Stimulated activated CD4-positive, alpha-beta T cell treated with anti-CD3 and anti-CD28 coated beads, TNF-alpha, amount 100 ng/mL, for 48 hours (primary cell): ENCODE measurements around the gene OPA3.

ENCODE experiments used
- DNase-seq, 3 donors: peaks; one replicate each; pipeline ENCODE4 v3.0.0-alpha.2; 2020; ENCODE audit warnings: low read depth in 3 of 3

OPA3 gene

GRCh38 chr19:45567609-45568008, 17.0 kb downstream of the OPA3 start:
- no peak for DNase-seq

GRCh38 chr19:45564131-45564780, 20.3 kb downstream of the OPA3 start:
- no peak for DNase-seq

GRCh38 chr19:45560686-45561085, 23.9 kb downstream of the OPA3 start:
- no peak for DNase-seq

GRCh38 chr19:45560038-45560437, 24.6 kb downstream of the OPA3 start:
- DNase-seq, result no peak

- DNase-seq, result peak; percentile 26 to 63 (median 48)
Observed at GRCh38 chr19:45558399-45558878, 26.2 kb downstream of the OPA3 start.

- no peak for DNase-seq
Observed at GRCh38 chr19:45556835-45557234, 27.8 kb downstream of the OPA3 start.

- no peak for DNase-seq
Observed at GRCh38 chr19:45554481-45554880, 30.1 kb downstream of the OPA3 start.

- DNase-seq, result no peak
Observed at GRCh38 chr19:45553464-45553863, 31.1 kb downstream of the OPA3 start.

- DNase-seq, result no peak
Observed at GRCh38 chr19:45547965-45548609, 36.5 kb downstream of the OPA3 start.

- DNase-seq, result no peak
Observed at GRCh38 chr19:45547211-45547770, 37.3 kb downstream of the OPA3 start.

GRCh38 chr19:45542234-45542668, 42.4 kb downstream of the OPA3 start:
- DNase-seq, result no peak

GRCh38 chr19:45539459-45539858, 45.1 kb downstream of the OPA3 start:
- no peak for DNase-seq

GRCh38 chr19:45531349-45531748, 53.3 kb downstream of the OPA3 start:
- DNase-seq, result no peak

GRCh38 chr19:45529420-45529785, 55.2 kb downstream of the OPA3 start:
- DNase-seq, result no peak

GRCh38 chr19:45528744-45529419, 55.7 kb downstream of the OPA3 start:
- DNase-seq, result no peak

GRCh38 chr19:45528149-45528743, 56.4 kb downstream of the OPA3 start:
- no peak for DNase-seq

- DNase-seq, result no peak
Observed at GRCh38 chr19:45527731-45528130, 56.9 kb downstream of the OPA3 start.

GRCh38 chr19:45526971-45527370, 57.6 kb downstream of the OPA3 start:
- no peak for DNase-seq

- DNase-seq, result no peak
Observed at GRCh38 chr19:45526143-45526542, 58.5 kb downstream of the OPA3 start.

GRCh38 chr19:45524575-45525129, 60.0 kb downstream of the OPA3 start:
- no peak for DNase-seq

GRCh38 chr19:45523642-45524256, 60.9 kb downstream of the OPA3 start:
- DNase-seq, result peak in 2 of 3 donors; percentile 59 to 60
